ENCODE data around the gene TEAD3. TPM values are rescaled to one million over a fixed set of nuclear protein-coding genes. Genes with fewer than 3 reads are reported as not detected.

The TEAD3 gene
- total RNA-seq, 1 donor: not detected

DNA sequence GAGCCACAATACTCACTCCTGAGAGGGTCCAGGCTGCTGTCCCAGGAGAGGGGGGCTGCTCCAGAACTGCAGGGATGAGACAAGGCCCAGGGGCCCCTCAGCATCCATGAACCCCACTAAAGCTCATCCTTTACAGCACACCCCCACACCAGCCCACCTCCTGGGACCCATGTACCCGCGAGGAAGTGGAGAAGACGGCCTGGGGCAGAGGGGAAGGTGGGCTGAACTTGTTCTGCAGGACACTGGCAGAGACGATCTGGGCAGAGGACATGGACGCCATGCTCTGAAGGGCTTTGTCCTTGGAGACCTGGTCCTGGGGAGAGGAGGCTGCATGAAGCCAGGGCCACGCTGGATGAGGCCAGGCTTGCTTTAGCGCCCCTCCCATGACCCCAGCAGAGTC lies 18.6 kb downstream of the TEAD3 start:
- H3K27me3 ChIP-seq (ENCODE audit: insufficient read depth, low read length): no peaks in the 10 kb centered on the region
- H3K9me3 ChIP-seq (ENCODE audit: low read depth, low read length): no peaks in the 10 kb centered on the region
- no peak overlapping the region for H3K4me3 ChIP-seq (ENCODE audit: low read length)
- no peaks in the 10 kb centered on the region for H3K4me1 ChIP-seq (ENCODE audit: insufficient read depth, low read length)

DNA sequence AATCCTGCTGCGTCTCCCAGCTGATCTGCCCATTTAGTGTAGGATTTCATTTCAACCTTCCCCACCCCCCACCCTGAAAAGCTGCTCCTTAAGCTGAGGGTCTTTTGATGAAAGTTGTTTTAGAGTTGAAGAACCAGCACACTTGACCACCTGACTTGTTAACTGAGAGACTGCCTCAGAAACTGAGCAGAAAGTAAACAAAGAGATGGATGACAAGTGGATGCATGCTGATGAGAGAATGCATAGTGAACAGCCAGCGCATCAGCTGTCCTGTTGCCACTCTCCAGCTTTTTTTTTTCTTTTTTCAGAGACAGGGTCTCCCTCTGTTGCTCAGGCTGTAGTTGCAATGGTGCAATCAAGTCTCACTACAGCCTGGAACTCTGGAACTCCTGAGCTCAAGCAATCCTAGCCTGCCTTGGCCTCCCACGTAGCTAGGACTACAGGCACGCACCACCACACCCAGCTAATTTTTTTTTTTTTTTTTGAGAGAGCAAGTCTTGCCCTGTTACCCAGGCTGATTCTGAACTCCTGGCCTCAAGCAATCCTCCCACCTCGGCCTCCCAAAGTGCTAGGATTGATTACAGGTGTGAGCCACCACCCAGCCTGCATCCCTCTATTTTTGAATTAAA lies 19.2 kb downstream of the TEAD3 start:
- H3K4me1 ChIP-seq (ENCODE audit: insufficient read depth, low read length): no peaks in the 10 kb centered on the region
- no peaks in the 10 kb centered on the region for H3K27me3 ChIP-seq (ENCODE audit: insufficient read depth, low read length)
- no peaks in the 10 kb centered on the region for H3K9me3 ChIP-seq (ENCODE audit: low read depth, low read length)
- no peak overlapping the region for H3K4me3 ChIP-seq (ENCODE audit: low read length)

DNA sequence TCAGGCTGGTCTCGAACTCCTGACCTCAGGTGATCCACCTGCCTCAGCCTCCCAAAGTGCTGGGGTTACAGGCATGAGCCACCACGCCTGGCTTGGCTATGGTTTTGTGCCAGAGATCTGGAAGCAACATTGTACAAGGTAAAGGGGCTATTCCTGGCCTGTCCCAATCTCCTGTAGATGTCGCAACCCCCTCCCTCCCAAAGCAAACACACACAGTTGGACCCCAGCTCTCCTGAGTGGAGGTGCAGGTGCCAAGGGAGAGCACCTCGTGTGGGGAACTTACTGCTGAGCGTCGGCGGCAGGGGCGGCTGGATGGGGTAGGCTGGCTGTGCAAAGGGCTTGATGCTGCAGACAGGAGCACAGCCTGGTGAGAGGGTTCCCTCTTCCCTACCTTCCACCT lies 19.9 kb downstream of the TEAD3 start:
- no peaks in the 10 kb centered on the region for H3K9me3 ChIP-seq (ENCODE audit: low read depth, low read length)
- no peaks in the 10 kb centered on the region for H3K27me3 ChIP-seq (ENCODE audit: insufficient read depth, low read length)
- no peaks in the 10 kb centered on the region for H3K4me1 ChIP-seq (ENCODE audit: insufficient read depth, low read length)
- H3K4me3 ChIP-seq (ENCODE audit: low read length): no peak overlapping the region

DNA sequence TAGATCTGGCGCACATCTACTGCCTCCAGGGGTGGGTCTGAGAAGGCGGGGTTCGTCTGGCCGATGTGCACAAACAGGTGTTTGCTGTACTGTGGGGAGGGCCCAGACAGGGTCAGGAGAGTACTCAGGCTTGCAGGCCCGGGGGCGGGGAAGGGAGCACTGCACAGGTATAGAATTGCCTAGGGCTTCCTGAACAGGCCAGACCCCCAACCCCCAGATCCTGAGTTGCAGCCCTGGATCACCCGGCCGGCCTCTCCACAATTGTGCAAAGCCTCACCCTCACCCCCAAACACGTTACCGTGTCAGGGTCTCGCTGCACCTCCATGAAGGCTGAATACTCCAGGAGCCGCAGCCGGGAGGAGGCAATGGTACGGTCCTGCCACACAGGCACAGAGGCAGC lies 20.9 kb downstream of the TEAD3 start:
- Histone ChIP-seq H3K9me3 (ENCODE audit: low read depth, low read length) (no peaks in the 10 kb centered on the region), H3K4me3 (ENCODE audit: low read length) (no peak overlapping the region), H3K4me1 (ENCODE audit: insufficient read depth, low read length) (no peaks in the 10 kb centered on the region), H3K27me3 (ENCODE audit: insufficient read depth, low read length) (no peaks in the 10 kb centered on the region)

DNA sequence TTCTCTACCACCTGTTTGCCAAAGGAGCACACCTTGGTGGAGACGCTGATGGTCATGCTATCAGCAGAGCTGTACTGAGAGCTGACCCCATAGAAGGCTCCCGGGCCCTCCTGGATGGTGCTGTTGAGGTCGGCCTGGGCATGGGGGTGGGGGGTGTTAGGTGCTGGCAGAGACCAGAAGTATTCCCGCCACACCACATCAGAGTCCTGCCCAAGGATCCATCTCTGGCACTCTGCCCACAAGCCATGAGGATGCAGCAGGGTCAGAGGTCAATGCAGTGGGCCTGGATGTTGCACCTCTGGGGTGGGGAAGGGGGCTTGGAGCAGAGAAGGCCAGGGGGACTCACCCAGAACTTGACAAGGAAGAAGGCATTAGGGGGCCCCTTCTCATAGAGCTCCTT lies 21.3 kb downstream of the TEAD3 start:
- no peaks in the 10 kb centered on the region for H3K9me3 ChIP-seq (ENCODE audit: low read depth, low read length)
- H3K4me1 ChIP-seq (ENCODE audit: insufficient read depth, low read length): peaks cover 2% of the 10 kb centered on the region
- no peaks in the 10 kb centered on the region for H3K27me3 ChIP-seq (ENCODE audit: insufficient read depth, low read length)
- H3K4me3 ChIP-seq (ENCODE audit: low read length): no peak overlapping the region

DNA sequence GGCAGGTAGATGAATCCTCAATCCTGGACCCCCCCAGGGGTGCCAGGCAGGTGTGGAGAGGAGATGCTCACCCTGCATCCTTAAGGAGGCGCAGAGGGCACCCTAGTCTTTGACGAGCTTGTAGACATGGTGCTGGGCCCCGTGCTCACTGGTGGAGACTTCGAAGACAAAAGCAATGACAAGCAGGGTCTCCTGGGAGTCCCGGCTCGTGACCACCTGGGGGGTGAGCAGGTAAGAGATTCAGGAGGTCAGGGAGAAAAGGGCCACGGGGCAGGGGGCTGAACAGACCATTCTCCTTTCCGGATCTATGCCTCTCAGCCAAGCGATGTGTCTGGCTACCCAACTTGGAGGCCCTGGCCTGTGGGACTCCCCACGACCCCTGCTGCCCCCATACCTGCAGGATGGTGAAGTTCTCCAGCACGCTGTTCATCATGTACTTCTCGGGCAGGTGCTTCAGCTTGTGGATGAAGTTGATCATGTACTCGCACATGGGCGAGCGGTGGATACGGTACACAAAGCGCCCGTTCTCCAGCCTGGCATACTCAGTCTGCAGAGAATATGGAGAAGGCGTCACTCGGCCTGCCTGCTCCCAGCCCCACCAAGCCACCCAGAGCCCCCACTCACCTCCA lies 21.8 kb downstream of the TEAD3 start:
- Histone ChIP-seq H3K4me1 (ENCODE audit: insufficient read depth, low read length) (peaks cover 7% of the 10 kb centered on the region), H3K27me3 (ENCODE audit: insufficient read depth, low read length) (no peaks in the 10 kb centered on the region), H3K4me3 (ENCODE audit: low read length) (no peak overlapping the region), H3K9me3 (ENCODE audit: low read depth, low read length) (no peaks in the 10 kb centered on the region)

DNA sequence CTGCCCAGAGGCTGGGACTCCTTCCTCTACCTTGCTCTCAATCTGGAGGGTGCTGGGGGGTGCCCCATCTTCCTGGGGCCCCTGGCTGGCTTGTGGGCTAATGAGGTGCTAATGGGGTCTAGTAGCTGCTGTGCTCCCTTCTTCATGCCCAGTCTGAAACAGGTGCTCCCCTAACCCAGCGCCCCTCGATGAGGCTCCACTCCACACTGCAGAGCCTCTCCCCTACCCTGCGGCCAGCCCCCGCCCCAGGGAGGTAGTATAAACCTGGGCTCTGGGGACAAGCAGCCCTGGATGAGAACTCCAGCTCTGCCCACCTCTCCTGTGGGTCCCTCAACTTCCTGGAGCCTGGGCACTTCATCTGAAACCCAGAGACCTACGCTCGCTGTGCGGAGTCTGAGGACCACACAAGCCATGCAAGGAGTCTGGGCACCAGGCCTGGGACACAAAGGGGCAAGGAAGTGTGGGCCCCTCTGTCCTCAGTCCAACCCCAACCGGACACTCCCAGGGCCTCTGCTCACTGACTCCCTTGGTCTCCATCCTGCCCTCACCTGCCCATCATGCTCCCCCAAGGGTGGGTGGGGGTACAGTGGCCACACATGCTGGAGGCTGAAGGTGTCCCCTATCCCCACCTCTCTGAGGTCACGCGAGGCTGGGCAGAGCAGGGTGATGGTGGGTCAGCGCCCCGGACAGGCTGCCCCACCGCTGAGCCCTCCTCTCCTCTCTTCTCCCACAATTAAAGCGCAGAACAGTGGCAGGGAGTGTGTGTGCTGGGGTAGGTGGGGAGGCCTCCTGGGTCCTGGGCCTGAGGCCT lies 22.5 kb downstream of the TEAD3 start:
- H3K27me3 ChIP-seq (ENCODE audit: insufficient read depth, low read length): no peaks in the 10 kb centered on the region
- H3K4me3 ChIP-seq (ENCODE audit: low read length): no peak overlapping the region
- H3K9me3 ChIP-seq (ENCODE audit: low read depth, low read length): no peaks in the 10 kb centered on the region
- peaks cover 15% of the 10 kb centered on the region for H3K4me1 ChIP-seq (ENCODE audit: insufficient read depth, low read length)

DNA sequence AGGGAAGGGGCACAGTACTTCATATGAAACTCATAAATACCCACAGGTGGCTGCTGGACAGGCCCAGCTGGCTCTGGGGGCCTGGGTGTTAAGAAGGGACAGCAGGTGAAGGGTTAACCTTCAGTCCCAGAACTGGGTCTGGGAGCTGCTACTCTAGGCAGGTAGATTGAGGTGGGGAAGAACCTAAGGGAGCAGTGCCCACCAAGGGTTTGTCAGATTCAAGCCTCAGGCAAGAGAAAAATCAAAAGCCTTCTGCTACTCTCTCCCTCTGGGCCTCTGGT lies 23.1 kb downstream of the TEAD3 start:
- H3K9me3 ChIP-seq (ENCODE audit: low read depth, low read length): no peaks in the 10 kb centered on the region
- no peak overlapping the region for H3K4me3 ChIP-seq (ENCODE audit: low read length)
- H3K27me3 ChIP-seq (ENCODE audit: insufficient read depth, low read length): no peaks in the 10 kb centered on the region
- peaks cover 19% of the 10 kb centered on the region for H3K4me1 ChIP-seq (ENCODE audit: insufficient read depth, low read length)

DNA sequence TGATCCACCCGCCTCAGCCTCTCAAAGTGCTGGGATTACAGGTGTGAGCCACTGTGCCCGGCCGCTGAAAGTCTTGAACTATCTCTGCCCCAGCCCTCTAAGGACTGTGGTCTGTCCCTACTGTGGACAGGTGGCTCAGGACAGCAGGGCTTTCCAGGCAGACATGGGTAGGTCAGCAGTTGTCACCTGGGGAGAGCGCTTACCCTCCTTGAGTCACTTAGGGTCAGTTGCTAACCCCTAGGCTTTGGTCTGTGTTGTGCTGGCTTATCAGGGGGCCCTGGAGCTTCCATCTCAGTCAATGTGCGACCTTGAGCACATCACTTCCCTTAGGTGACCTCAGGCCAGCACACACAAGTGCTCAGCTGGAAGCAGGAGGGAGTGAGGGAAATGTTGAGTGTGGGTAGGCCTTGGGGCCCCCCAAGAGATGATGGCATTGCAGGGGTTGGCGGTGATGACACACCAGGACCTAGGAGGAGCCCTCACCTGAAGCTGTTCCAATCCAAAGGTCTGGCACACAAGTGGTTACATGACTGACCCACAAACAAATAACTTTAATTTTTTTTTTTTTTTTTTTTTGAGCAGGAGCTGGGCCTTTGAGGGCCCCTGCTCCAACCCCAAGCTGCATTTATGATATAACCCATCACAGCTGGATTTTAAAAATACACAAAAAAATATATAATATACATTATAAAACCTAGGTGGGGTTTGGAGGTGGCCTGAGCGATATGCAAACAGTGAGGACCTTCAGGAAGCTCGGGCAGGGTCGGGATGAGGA lies 23.6 kb downstream of the TEAD3 start:
- H3K4me3 ChIP-seq (ENCODE audit: low read length): no peak overlapping the region
- no peaks in the 10 kb centered on the region for H3K9me3 ChIP-seq (ENCODE audit: low read depth, low read length)
- no peaks in the 10 kb centered on the region for H3K27me3 ChIP-seq (ENCODE audit: insufficient read depth, low read length)
- peaks cover 19% of the 10 kb centered on the region for H3K4me1 ChIP-seq (ENCODE audit: insufficient read depth, low read length)

DNA sequence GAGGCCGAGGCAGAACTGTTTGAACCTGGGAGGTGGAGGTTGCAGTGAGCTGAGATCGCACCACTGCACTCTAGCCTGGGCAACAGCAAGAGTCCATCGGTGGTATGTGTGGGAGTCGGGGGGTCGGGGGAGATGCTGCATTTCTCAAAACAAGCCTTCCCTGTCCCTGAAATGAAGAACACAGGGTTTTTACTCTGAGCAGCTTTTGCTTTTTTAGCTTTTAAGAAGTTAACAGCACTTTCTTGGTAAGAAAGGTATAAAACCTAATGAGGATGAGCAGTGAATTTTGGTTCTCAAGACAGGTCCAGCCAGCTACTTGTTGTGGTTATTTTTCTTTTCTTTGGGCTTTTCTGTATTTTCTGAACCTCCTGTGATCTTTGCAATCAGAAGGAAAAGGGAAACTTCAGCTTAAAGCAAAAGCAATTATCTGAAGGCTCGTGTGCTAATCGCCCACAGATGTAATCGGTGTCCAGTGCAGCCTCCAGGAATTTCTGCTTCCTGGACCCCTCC lies 25.0 kb downstream of the TEAD3 start:
- H3K27me3 ChIP-seq (ENCODE audit: insufficient read depth, low read length): no peaks in the 10 kb centered on the region

DNA sequence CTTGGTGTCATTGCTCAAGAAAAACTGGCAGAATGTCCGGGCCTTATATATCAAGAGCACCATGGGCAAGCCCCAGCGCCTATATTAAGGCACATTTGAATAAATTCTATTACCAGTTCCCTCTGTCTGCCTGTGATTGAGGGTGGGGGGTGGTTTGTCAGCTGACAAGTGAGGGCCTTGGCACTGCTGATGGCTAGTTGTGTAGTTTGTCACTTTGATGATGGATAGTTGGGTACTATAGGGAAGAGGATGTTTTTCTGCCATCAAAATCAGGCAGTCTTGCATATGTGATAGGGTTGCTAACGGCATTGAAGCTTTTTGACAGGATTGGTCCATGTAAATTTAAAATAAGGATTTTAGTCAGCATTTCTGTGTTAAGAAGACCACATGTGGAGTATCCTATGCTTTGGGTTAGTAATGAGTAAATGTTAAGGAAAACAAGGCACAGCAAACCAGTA lies 26.2 kb downstream of the TEAD3 start:
- H3K27me3 ChIP-seq (ENCODE audit: insufficient read depth, low read length): no peaks in the 10 kb centered on the region
- no peak overlapping the region for H3K4me3 ChIP-seq (ENCODE audit: low read length)

More for the DNA sequence above, 25.0 kb downstream of the TEAD3 start:
- Histone ChIP-seq H3K4me3 (ENCODE audit: low read length) (no peak overlapping the region), H3K4me1 (ENCODE audit: insufficient read depth, low read length) (peaks cover 27% of the 10 kb centered on the region), H3K9me3 (ENCODE audit: low read depth, low read length) (no peaks in the 10 kb centered on the region)

DNA sequence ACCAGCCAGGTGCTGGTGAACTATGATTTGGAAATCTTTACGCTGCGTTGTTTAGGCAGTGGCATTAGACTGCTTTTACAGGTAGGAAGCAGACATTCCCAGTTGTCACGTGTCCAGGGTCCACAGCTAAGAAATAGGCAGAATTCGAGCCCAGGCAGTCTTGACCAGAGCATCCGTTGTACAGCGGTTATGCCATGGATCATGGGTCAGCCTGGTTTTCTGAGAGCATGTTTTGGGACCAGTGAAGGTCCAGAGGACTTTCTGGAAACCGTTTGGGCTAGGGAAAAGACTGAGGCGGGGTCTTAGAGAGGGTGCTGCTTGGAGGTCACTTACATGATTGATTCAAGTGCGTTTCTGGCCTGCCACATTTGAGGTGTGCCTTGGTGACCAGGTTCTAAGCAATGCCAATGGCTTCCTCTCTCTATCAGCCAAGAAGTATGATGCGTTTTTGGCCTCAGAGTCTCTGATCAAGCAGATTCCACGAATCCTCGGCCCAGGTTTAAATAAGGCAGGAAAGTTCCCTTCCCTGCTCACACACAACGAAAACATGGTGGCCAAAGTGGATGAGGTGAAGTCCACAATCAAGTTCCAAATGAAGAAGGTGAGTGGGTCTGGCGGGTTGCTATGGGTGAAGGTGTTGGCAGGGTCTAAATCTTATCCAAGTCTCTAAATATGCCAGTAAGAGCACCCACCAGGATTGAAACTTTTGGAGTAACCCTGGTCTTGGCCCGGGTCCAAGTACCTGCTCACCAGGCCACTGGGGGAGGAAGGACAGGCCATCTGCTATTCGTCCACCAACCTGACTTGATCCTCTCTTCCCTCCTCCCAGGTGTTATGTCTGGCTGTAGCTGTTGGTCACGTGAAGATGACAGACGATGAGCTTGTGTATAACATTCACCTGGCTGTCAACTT lies 26.9 kb downstream of the TEAD3 start:
- no peaks in the 10 kb centered on the region for H3K9me3 ChIP-seq (ENCODE audit: low read depth, low read length)
- peak overlapping the region; percentile 92 for H3K4me3 ChIP-seq (ENCODE audit: low read length)
- H3K4me1 ChIP-seq (ENCODE audit: insufficient read depth, low read length): peaks cover 27% of the 10 kb centered on the region
- H3K27me3 ChIP-seq (ENCODE audit: insufficient read depth, low read length): no peaks in the 10 kb centered on the region

More for the DNA sequence above, 26.2 kb downstream of the TEAD3 start:
- Histone ChIP-seq H3K9me3 (ENCODE audit: low read depth, low read length) (no peaks in the 10 kb centered on the region), H3K4me1 (ENCODE audit: insufficient read depth, low read length) (peaks cover 27% of the 10 kb centered on the region)

DNA sequence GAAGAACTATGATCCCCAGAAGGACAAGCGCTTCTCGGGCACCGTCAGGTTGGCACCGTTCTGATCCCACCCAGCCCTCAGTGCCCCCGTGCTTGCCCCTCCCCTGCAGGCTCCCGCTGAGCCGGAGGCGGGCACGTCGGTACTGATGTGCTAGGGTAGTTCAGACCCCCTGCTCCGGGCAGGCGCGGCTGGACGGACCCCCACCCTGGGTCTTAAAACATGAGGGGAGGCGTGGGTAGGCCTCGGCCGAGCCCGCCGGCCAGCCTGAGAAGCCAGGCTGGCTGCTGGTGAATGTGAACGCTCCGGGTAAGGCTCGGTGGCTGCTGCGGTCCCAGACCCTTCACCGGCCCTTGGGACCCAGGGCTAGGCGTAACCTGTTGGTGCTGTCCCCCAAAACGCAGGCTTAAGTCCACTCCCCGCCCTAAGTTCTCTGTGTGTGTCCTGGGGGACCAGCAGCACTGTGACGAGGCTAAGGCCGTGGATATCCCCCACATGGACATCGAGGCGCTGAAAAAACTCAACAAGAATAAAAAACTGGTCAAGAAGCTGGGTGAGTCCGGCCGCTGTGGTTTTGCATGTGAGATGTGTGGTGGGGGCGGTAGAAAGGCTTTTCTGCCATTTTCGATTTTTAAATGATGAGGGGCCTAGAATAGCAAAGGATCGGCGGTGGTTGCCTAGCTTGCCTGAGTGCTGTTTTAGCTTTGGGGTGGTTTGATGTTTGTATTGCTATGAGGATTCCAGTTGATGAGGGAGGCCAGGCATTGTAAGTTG lies 27.7 kb downstream of the TEAD3 start:
- H3K4me3 ChIP-seq (ENCODE audit: low read length): peak overlapping the region; percentile 92
- H3K9me3 ChIP-seq (ENCODE audit: low read depth, low read length): no peaks in the 10 kb centered on the region
- H3K27me3 ChIP-seq (ENCODE audit: insufficient read depth, low read length): no peaks in the 10 kb centered on the region
- H3K4me1 ChIP-seq (ENCODE audit: insufficient read depth, low read length): peaks cover 27% of the 10 kb centered on the region
